Measurements from ENCODE around the gene LCE3E. TPM values are rescaled to one million over a fixed set of nuclear protein-coding genes. Genes with fewer than 3 reads are reported as not detected.

Gene LCE3E
- total RNA-seq, 1 donor from 2014 or later = not detected

GRCh38 chr1:152546704-152547103, 19.9 kb downstream of the LCE3E start:
- intact Hi-C loops (cut with micrococcal nuclease) = no loop called here
- no peak overlapping the region for H3K4me3 ChIP-seq
- no peak overlapping the region for H3K27ac ChIP-seq (replicated peaks)
- no peaks in the 10 kb centered on the region for H3K4me1 ChIP-seq
- TF ChIP-seq CTCF (IDR thresholded peaks at IDR 0.05; ENCODE audit: borderline replicate concordance) = no peak
- no peak for DNase-seq
- H3K27me3 ChIP-seq (ENCODE audit: low read depth) = peaks cover 12% of the 10 kb centered on the region
- peaks cover 5% of the 10 kb centered on the region for H3K9me3 ChIP-seq (replicated peaks)
- H3K36me3 ChIP-seq = no peaks in the 10 kb centered on the region

GRCh38 chr1:152543820-152544219, 22.8 kb downstream of the LCE3E start:
- TF ChIP-seq CTCF (IDR thresholded peaks at IDR 0.05; ENCODE audit: borderline replicate concordance) = no peak
- Histone ChIP-seq H3K4me3 (no peak overlapping the region), H3K27ac (replicated peaks) (no peak overlapping the region), H3K36me3 (no peaks in the 10 kb centered on the region), H3K27me3 (ENCODE audit: low read depth) (peaks cover 24% of the 10 kb centered on the region), H3K9me3 (replicated peaks) (peaks cover 5% of the 10 kb centered on the region), H3K4me1 (no peaks in the 10 kb centered on the region)
- DNase-seq = no peak
- intact Hi-C loops (cut with micrococcal nuclease) = no loop called here

- H3K9me3 ChIP-seq (replicated peaks) = no peaks in the 10 kb centered on the region
- no peak overlapping the region for H3K27ac ChIP-seq (replicated peaks)
- peaks cover 43% of the 10 kb centered on the region for H3K27me3 ChIP-seq (ENCODE audit: low read depth)
- no peaks in the 10 kb centered on the region for H3K36me3 ChIP-seq
- H3K4me1 ChIP-seq = no peaks in the 10 kb centered on the region
- intact Hi-C loops (cut with micrococcal nuclease) = no loop called here
- no peak for DNase-seq
- no peak overlapping the region for H3K4me3 ChIP-seq
- TF ChIP-seq CTCF (IDR thresholded peaks at IDR 0.05; ENCODE audit: borderline replicate concordance) = no peak
Measured at GRCh38 chr1:152539901-152540300, 26.7 kb downstream of the LCE3E start.

- Histone ChIP-seq H3K4me1 (no peaks in the 10 kb centered on the region), H3K27ac (replicated peaks) (no peak overlapping the region), H3K27me3 (ENCODE audit: low read depth) (peaks cover 42% of the 10 kb centered on the region), H3K36me3 (no peaks in the 10 kb centered on the region), H3K9me3 (replicated peaks) (no peaks in the 10 kb centered on the region), H3K4me3 (no peak overlapping the region)
- intact Hi-C loops (cut with micrococcal nuclease) = no loop called here
- no peak for TF ChIP-seq CTCF (IDR thresholded peaks at IDR 0.05; ENCODE audit: borderline replicate concordance)
- DNase-seq = no peak
Measured at GRCh38 chr1:152537496-152537895, 29.1 kb downstream of the LCE3E start.

GRCh38 chr1:152535774-152536173, 30.8 kb downstream of the LCE3E start:
- intact Hi-C loops (cut with micrococcal nuclease) = no loop called here
- Histone ChIP-seq H3K27me3 (ENCODE audit: low read depth) (peaks cover 29% of the 10 kb centered on the region), H3K4me3 (no peak overlapping the region), H3K36me3 (no peaks in the 10 kb centered on the region), H3K4me1 (no peaks in the 10 kb centered on the region), H3K27ac (replicated peaks) (no peak overlapping the region), H3K9me3 (replicated peaks) (peaks cover 10% of the 10 kb centered on the region)
- TF ChIP-seq CTCF (IDR thresholded peaks at IDR 0.05; ENCODE audit: borderline replicate concordance) = no peak
- DNase-seq = no peak

Data from left ventricle myocardium inferior (tissue), 1 donor.